ENCODE measurements around the gene PDLIM3. TPM values are rescaled to one million over a fixed set of nuclear protein-coding genes. Genes with fewer than 3 reads are reported as not detected.

PDLIM3 gene
- total RNA-seq, 2 donors from 2014 or later = 835 to 1,176 TPM

- Histone ChIP-seq H3K27ac (peak within 1 kb of the TSS; percentile 72), H3K4me3 (peak within 1 kb of the TSS; percentile 100), H3K36me3 (no peaks in the 10 kb centered on the region), H3K27me3 (replicated peaks; ENCODE audit: insufficient read depth) (no peaks in the 10 kb centered on the region), H3K4me1 (ENCODE audit: control insufficient read depth in 1 of 2, low read depth in 2 of 2) (peaks cover 4 to 26% of the 10 kb centered on the region in 2 donors), H3K9me3 (no peaks in the 10 kb centered on the region)
- ATAC-seq (ENCODE audit: insufficient number of reproducible peaks, low FRiP score, low read depth) (peak; percentile 89), DNase-seq (ENCODE audit: low spot score) (peak; percentile 77)
- peak; percentile 80 for TF ChIP-seq CTCF (IDR thresholded peaks at IDR 0.05)
Measured at GRCh38 chr4:185471235-185472102, 63.8 kb downstream of the PDLIM3 start, which contains the start of gene CCDC110. Gene CCDC110, minus strand, starts transcription at chr4:185471733. Its CDS starts 50 bp downstream, at chr4:185471683.

- Histone ChIP-seq H3K4me3 (peak overlapping the region; percentile 77), H3K36me3 (no peaks in the 10 kb centered on the region), H3K4me1 (ENCODE audit: control insufficient read depth in 1 of 2, low read depth in 2 of 2) (peaks cover 4 to 26% of the 10 kb centered on the region in 2 donors), H3K27ac (peak overlapping the region; percentile 46 to 58), H3K27me3 (replicated peaks; ENCODE audit: insufficient read depth) (no peaks in the 10 kb centered on the region), H3K9me3 (no peaks in the 10 kb centered on the region)
- TF ChIP-seq CTCF (IDR thresholded peaks at IDR 0.05) = no peak
- DNase-seq (ENCODE audit: low spot score) (no peak), ATAC-seq (ENCODE audit: insufficient number of reproducible peaks, low FRiP score, low read depth) (peak; percentile 19)
Measured at GRCh38 chr4:185470501-185471195, 64.7 kb downstream of the PDLIM3 start.

GRCh38 chr4:185469580-185470154 lies 65.6 kb downstream of the PDLIM3 start:
- ATAC-seq (ENCODE audit: insufficient number of reproducible peaks, low FRiP score, low read depth) = no peak

GRCh38 chr4:185468999-185469398 lies 66.3 kb downstream of the PDLIM3 start:
- no peaks in the 10 kb centered on the region for H3K27me3 ChIP-seq (replicated peaks; ENCODE audit: insufficient read depth)
- no peak for ATAC-seq (ENCODE audit: insufficient number of reproducible peaks, low FRiP score, low read depth)

More at GRCh38 chr4:185469580-185470154, 65.6 kb downstream of the PDLIM3 start:
- no peak for DNase-seq (ENCODE audit: low spot score)
- Histone ChIP-seq H3K4me1 (ENCODE audit: control insufficient read depth in 1 of 2, low read depth in 2 of 2) (peaks cover 4 to 26% of the 10 kb centered on the region in 2 donors), H3K36me3 (no peaks in the 10 kb centered on the region), H3K9me3 (no peaks in the 10 kb centered on the region), H3K4me3 (no peak overlapping the region), H3K27ac (no peak overlapping the region), H3K27me3 (replicated peaks; ENCODE audit: insufficient read depth) (no peaks in the 10 kb centered on the region)
- no peak for TF ChIP-seq CTCF (IDR thresholded peaks at IDR 0.05)

More at GRCh38 chr4:185468999-185469398, 66.3 kb downstream of the PDLIM3 start:
- Histone ChIP-seq H3K4me3 (no peak overlapping the region), H3K36me3 (no peaks in the 10 kb centered on the region), H3K9me3 (no peaks in the 10 kb centered on the region), H3K4me1 (ENCODE audit: control insufficient read depth in 1 of 2, low read depth in 2 of 2) (peaks cover 4 to 26% of the 10 kb centered on the region in 2 donors), H3K27ac (no peak overlapping the region)
- no peak for DNase-seq (ENCODE audit: low spot score)
- TF ChIP-seq CTCF (IDR thresholded peaks at IDR 0.05) = no peak

All from thoracic aorta (tissue), 2 donors.